Ovary (tissue), 9 donors: ENCODE data around the gene ZNF543. TPM values are rescaled to one million over a fixed set of nuclear protein-coding genes. Genes with fewer than 3 reads are reported as not detected.

Experiments used
- DNase-seq, 5 donors: peaks; one replicate each; pipeline ENCODE4 v3.0.0-alpha.2; 2019 to 2020
- H3K27ac ChIP-seq, 2 donors: fragments of 200-600 bp; one replicate each; pipeline versions ENCODE4 v1.5.1 to v1.8.0; 2019 to 2022
- H3K27me3 ChIP-seq: fragments of 200-600 bp; one replicate; pipeline ENCODE4 v1.8.0; 2022
- H3K36me3 ChIP-seq: fragments of 200-600 bp; sonication (generic); one replicate; pipeline ENCODE4 v1.5.1; 2019
- H3K4me1 ChIP-seq: one replicate; pipeline ENCODE4 v1.8.1; 2013; ENCODE audit warnings: mild to moderate bottlenecking, moderate library complexity; ENCODE audit not compliant: insufficient read depth
- H3K4me3 ChIP-seq: fragments of 200-600 bp; sonication (generic); one replicate; pipeline ENCODE4 v1.5.1; 2017
- H3K9me3 ChIP-seq, 2 donors: fragments of 200-600 bp in 1 of 2; sonication (generic) in 1 of 2; one replicate each; pipeline versions ENCODE4 v1.5.1 to v1.8.1; 2013 to 2019; ENCODE audit warnings: mild to moderate bottlenecking in 1 of 2, moderate library complexity in 1 of 2
- CTCF ChIP-seq, 3 donors: fragments of 450-650 bp in 2 of 3; fragments of 200-600 bp in 1 of 3; IDR thresholded peaks; one replicate each; pipeline versions ENCODE4 v1.5.1 to v1.8.0; 2016 to 2022; ENCODE audit warnings: antibody characterized with exemption in 3 of 3, mild to moderate bottlenecking in 1 of 3
- EP300 ChIP-seq: sonication (generic); formaldehyde crosslinking; IDR thresholded peaks from one replicate; pipeline ENCODE4 v1.6.1; 2017; ENCODE audit warnings: antibody characterized with exemption
- POLR2A ChIP-seq: fragments of 450-650 bp; IDR thresholded peaks from one replicate; pipeline ENCODE4 v1.6.1; 2017; ENCODE audit warnings: antibody characterized with exemption, mild to moderate bottlenecking, moderate library complexity
- WGBS, 3 donors: extraction: QIAGEN DNeasy Blood & Tissue Kit in 1 of 3; methylation state at CpG; one replicate each; pipeline versions ENCODE4 v1.1.5 to v1.1.7; 2013 to 2017; 5-methylcytosine and 5-hydroxymethylcytosine counted together
- intact Hi-C, 4 donors: fragments of 100-400 bp; cut with DNase I; formaldehyde crosslinking; loops; one replicate each; pipeline versions ENCODE4 v1.11.0 to v1.15.1; 2022 to 2023
- polyA plus RNA-seq, 2 donors: library from polyadenylated mRNA; stranded (reverse); fragments of 200-250 nt in 1 of 2; fragments of 350-450 nt in 1 of 2; fragmentation: Illumina TruSeq in 1 of 2; extraction: RNeasy Lipid Tissue Mini Kit (QIAGEN cat#74804) in 1 of 2; gene quantifications; one replicate each; pipeline ENCODE4 v1.2.3, GENCODE V29; 2013 to 2014
- total RNA-seq, 7 donors: library from RNA; depleted of rRNA in 2 of 7; stranded (reverse); fragments of >200 nt in 2 of 7; fragmentation: NEBNext Ultra II Directional in 3 of 7; extraction: Animal tissue kit (Norgen Biotek cat#: 25700) in 3 of 7; gene quantifications; one replicate each; pipeline versions ENCODE4 v1.1.0 to v1.2.4, GENCODE V29; 2016 to 2023
- donor health status: DM: no; HTN: no; CAD: no; lungs with moderate emphysema.
- donor health status: DM: no; HTN: no; CAD: no.
- donor health status: Bipolar disorder and iron deficiency.
- donor health status: DM: yes; HTN: yes; CAD: no.
- donor health status: DM: no; HTN: no; CAD: no.
- donor health status: DM: yes; HTN: yes; CAD: no.

The ZNF543 gene
- total and polyA plus RNA-seq, 9 donors, result 4.0 to 12.9 (median 9.3) TPM

GRCh38 chr19:57282011-57282643 is 38.1 kb upstream of the ZNF543 start:
- DNase-seq, result no peak
- peaks cover 4% of the 10 kb centered on the region for H3K4me1 ChIP-seq
- no peak overlapping the region for H3K27ac ChIP-seq
- TF ChIP-seq POLR2A, result no peak
- H3K27me3 ChIP-seq, result no peaks in the 10 kb centered on the region
- peaks cover 2 to 30% of the 10 kb centered on the region in 2 donors for H3K9me3 ChIP-seq
- intact Hi-C loops, result loop anchor here in 2 of 4 donors (5.0 kb wide), 2 partner anchors 40 to 80 kb away; partner anchors contain the start of genes TRAPPC2B (in 1 of the 2), ZNF547 (in 1 of the 2) and ZNF805 (in 1 of the 2)
- 78 to 82% (median 79%) methylated on average over 5 of the region's 5 CpGs for WGBS, 3 donors
- peaks cover under 1% of the 10 kb centered on the region for H3K36me3 ChIP-seq
- no peak overlapping the region for H3K4me3 ChIP-seq

GRCh38 chr19:57288373-57288772 is 31.9 kb upstream of the ZNF543 start:
- Histone ChIP-seq H3K27ac (no peak overlapping the region), H3K36me3 (peaks cover 27% of the 10 kb centered on the region), H3K4me3 (no peak overlapping the region), H3K27me3 (no peaks in the 10 kb centered on the region), H3K9me3 (peaks cover 12 to 85% of the 10 kb centered on the region in 2 donors), H3K4me1 (no peaks in the 10 kb centered on the region)
- WGBS, 3 donors, result 93 to 96% (median 95%) methylated on average over 4 of the region's 4 CpGs
- no peak for TF ChIP-seq EP300
- TF ChIP-seq CTCF (IDR thresholded peaks at IDR 0.05), result no peak
- no peak for TF ChIP-seq POLR2A
- no peak for DNase-seq
- intact Hi-C loops, result no loop called here

GRCh38 chr19:57290970-57291369 is 29.3 kb upstream of the ZNF543 start:
- Histone ChIP-seq H3K36me3 (peaks cover 27% of the 10 kb centered on the region), H3K9me3 (peaks cover 12 to 73% of the 10 kb centered on the region in 2 donors), H3K4me1 (no peaks in the 10 kb centered on the region), H3K4me3 (no peak overlapping the region), H3K27me3 (no peaks in the 10 kb centered on the region), H3K27ac (no peak overlapping the region)
- TF ChIP-seq CTCF (IDR thresholded peaks at IDR 0.05) (no peak), POLR2A (no peak), EP300 (no peak)
- DNase-seq, result no peak
- WGBS, 3 donors, result 93 to 98% (median 95%) methylated on average over 11 of the region's 11 CpGs
- intact Hi-C loops, result no loop called here

GRCh38 chr19:57292547-57292946 is 27.7 kb upstream of the ZNF543 start:
- H3K4me3 ChIP-seq, result no peak overlapping the region
- H3K36me3 ChIP-seq, result peaks cover 24% of the 10 kb centered on the region
- WGBS, 3 donors, result 90 to 96% (median 92%) methylated on average over 1 of the region's 1 CpG

More at GRCh38 chr19:57292547-57292946, 27.7 kb upstream of the ZNF543 start:
- intact Hi-C loops, result no loop called here
- Histone ChIP-seq H3K4me1 (no peaks in the 10 kb centered on the region), H3K27ac (no peak overlapping the region), H3K27me3 (no peaks in the 10 kb centered on the region), H3K9me3 (peaks cover 9 to 59% of the 10 kb centered on the region in 2 donors)
- DNase-seq, result no peak
- no peak for TF ChIP-seq EP300
- no peak for TF ChIP-seq POLR2A
- no peak for TF ChIP-seq CTCF (IDR thresholded peaks at IDR 0.05)
